SK-N-DZ (cell line): Measurements from ENCODE around the gene COX6A2.
"Not testable (repeated sequence)": the region's sequence is repeated elsewhere in the genome, so short reads cannot be mapped to it uniquely, and the experiment has no call there.

Experiments used
- DNase-seq: peaks from one replicate; pipeline ENCODE4 v3.0.0-alpha.2; 2015; ENCODE audit warnings: low spot score

The COX6A2 gene

DNA sequence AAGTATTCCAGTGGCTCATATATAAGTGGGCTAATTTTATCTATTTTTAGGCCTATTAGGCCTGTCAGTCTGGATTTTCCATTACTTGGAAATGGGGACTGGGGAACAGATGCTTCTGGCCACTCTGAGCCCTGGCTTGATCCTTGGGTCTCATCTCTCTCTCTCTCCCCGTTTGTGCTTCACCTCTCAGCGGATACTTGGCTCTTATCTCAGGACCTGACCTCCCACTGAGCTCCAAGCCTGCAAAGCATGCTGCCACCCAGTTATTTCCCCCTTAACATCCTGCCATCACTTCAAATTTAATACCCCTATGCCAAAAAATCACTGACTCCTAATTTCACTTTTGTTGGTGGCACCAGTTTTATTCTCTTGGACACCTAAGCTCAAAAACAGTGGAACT lies 10.3 kb upstream of the COX6A2 start:
- no peak for DNase-seq

DNA sequence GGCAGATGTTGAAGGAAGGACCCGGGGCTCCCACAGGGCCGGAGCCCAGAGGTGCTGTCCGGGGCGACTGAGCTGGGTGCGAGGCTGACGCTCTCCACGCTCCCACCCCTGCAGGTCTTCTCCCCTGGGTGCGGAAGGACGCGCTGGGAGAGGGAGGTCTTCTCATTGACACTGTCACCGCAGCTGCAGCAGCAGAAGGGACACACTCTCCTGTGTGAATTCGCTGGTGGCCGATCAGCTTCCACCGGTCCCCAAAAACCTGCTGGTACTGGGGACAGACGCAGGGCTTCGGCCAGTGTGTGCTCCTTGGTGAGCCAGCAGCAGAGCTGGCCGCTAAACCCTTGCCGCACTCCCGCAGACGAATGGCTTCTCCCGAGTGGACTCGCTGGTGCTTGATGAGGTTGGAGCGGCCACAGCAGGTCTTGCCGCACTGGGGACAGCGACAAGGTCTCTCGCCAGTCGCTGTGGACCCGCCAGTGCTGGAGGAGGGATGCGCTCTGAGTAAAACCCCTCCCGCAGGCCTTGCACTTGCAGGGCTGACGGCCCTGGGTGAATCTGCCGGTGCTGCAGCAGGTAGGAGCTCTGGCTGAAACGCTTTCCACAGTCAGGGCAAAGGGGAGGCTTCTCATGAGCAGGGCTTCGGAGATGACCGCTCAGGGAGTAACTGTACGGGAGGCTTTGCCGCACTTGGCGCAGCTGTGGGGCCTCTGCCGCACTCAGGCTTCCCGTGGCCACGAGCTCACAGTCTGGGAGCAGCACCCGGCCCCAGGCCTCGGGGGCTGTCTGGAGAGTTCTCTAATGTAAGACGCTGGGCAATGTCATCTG lies 8.3 kb upstream of the COX6A2 start:
- no peak for DNase-seq

DNA sequence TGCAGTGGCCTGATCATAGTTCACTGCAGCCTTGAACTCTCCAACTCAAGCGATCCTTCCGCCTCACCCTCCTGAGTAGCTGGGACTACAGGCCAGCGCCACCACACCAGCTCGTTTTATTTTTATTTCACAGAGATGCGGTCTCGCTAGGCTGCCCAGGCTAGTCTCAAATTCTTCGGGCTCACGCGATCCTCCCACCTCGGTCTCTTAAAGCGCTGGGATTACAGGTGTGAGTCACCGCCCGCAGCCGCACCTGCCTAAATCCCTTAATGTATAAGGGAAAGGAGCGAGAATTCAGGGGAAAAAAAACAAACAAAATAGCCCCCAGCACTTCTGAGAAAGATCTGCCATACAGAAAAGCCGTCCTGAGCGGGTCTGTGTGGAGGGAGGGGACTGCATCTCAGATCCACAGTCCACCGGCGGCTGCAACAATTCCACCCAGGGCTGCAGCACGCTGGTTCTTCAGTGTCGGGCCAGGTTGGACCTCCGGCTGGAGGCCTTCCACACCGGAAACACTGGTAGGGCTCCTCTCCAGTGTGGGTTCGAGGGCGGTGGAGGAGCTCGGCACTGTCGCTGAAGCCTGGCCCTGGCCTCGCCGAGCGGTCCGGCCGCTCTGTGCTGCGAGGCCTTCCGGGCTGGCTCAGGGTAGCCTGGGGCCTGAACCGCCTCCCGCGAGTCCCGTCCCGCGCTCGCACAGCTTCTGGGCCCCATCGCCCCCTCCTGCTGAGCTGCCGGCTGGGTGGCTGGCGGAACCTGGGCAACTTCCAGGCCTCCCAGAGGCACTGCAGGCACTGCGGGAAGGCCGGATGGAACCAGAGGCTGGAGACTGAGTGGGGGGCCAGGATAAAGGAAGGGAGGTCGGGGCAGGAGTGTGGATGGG lies 7.4 kb upstream of the COX6A2 start:
- DNase-seq: no peak

DNA sequence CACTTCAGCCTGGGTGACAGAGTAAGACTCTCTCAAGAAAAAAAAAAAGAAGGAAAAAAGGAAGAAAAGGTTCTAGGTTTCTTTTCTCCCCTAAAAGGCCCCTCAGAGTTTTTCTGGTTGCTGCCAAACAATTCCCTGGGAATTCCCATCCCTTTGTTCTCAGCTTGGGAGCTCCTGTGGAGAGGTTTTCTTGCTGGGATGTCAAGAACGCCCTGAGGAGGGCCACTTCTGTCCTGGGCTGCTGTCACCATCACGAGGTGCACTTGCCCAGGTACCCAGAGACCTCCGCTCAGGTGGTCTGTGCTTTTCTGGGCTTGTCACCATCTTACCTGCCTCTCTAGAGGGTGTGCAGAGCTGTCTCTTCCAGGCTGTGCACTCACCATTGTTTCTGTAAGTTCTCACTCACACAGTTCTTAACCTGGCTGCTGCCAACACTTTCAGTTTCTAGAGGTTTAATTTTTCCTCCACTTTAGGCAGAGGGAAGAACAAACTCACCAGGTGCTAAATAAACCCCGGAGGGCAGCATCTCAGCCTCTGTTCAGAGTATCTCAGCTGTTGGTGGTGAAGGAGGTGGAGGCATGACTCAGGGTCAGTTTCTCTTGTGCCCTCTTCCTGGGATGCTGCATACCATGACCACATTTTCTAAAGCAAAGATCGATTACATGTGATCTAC lies 2.4 kb upstream of the COX6A2 start:
- no peak for DNase-seq

DNA sequence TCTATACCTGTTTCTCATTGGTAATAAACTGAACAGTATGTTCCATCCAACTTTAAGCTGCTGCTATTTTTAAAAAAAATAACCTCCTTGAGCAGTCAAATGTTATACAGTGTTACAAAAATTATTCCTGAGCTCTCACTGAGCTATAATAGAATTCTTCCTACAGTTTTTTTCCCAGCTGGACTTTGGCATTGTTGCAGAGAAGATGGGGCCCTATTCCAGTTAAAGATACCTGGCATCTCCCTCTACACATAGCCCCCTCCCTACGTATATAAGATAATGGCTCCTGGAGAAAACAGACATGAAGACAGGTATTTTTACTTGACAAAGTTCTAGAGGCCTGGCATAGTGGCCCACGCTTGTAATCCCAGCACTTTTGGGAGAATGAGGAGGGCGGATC lies 1.6 kb upstream of the COX6A2 start:
- DNase-seq: no peak

DNA sequence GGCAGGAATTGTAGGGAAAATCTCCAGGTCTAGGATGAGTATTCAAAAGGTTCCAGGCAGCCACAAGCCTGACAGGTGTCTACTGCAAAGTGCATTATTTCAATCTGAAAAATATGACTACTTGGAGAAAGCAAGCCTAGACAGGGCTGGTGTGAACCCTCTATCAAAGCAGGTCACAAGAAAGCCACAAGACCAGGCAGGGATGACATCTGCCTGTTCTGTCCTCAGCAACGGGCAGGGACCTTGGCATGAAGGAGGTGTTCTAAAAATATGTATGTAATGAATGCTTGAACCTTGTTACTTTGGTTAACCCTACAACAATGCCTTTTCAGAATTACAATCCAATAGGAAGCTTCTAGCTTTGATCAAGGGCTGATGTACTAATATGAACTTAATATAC lies 1.2 kb upstream of the COX6A2 start:
- no peak for DNase-seq

DNA sequence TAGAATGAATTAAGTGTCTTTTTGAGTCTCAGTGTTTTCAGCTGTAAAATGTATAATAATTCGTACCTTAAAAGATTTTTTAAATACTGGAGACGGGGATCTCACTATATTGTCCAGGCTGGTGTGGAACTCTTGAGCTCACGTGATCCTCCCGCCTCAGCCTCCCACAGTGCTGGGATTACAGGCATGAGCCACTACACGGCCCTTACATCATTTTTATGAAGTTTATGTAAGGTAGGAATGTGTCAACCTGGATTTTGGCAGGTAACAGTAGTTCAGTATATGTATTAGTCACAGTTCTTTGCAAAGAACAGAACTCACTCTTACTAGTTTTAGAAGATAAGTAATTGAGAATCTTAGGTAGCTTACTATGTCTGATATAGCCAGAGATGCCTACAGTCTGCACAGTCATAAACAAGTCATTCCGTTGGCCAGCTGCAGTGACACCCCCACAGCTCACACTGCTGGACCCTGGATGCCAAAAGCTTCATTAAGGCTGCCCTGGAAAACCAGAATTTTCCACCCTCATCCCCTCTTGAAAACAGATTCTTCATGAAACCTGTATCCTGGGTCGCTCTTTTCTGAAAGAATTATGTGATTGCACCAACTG lies 583 bp upstream of the COX6A2 start:
- no peak for DNase-seq

DNA sequence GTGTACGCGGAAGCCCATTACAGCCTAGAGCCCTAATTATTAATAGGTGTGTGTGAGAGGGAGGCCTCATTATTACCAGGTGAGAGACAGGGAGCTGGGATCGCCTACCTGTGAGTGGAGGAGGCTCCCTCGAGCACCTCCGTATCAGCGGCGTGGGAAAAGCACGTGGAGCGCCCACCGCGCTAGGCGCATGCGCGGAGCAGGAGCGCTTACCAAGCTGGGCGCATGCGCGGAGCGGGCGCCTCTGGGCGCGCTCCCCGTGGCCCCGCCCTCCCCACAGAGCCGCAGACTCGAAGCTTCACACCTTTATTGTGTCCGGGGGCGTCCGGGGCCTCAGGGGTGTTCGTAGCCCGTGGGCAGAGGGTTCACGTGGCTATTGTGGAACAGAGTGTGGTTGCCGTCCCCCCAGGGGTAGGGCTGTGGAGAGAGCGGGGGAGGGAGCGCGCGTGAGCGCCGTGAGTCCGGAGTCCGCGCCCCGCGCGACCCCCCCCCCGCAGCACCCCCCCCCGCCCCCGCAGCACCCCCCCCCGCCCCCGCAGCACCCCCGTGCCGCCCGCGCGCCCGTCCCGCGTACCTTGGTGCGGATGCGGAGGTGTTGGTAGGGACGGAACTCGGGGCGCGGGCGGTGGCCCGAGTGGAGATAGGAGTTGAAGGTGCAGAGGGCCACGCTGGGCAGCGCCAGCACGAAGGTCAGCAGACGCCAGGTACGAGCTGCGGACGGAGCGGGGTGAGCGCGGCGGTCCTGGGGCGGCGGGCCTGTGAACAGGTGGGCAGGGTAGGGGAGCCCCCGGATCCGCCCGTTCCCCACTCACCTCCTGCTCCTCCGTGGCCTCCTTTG lies 500 bp downstream of the COX6A2 start:
- no peak for DNase-seq

DNA sequence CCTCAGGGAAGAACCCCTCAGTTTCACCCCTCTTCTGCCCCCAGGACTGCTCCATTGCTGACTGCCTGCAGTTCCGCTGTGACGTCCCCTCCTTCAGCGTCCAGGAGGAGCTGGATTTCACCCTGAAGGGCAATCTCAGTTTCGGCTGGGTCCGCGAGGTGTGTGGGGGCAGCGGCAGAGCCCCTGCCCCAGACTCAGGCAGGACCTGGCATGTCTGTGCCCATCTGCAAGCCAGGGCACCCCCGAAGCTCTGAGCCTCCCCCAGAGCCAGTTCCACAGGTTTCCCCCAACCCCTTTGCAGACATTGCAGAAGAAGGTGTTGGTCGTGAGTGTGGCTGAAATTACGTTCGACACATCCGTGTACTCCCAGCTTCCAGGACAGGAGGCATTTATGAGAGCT lies 4.4 kb downstream of the COX6A2 start:
- no peak for DNase-seq

DNA sequence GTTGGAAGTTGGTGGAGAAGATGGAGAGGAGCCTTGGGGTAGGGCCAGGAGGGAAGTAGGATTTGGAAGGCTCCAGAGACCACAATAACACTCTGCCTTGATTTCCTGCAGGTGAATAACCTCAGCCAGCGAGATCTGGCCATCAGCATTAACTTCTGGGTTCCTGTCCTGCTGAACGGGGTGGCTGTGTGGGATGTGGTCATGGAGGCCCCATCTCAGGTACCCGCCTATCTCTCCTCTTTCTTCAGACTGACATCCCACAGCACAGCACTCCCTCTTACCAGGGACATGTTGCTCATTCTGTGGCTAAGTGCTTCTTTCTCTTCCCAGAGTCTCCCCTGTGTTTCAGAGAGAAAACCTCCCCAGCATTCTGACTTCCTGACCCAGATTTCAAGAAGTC lies 4.9 kb downstream of the COX6A2 start:
- DNase-seq: no peak

DNA sequence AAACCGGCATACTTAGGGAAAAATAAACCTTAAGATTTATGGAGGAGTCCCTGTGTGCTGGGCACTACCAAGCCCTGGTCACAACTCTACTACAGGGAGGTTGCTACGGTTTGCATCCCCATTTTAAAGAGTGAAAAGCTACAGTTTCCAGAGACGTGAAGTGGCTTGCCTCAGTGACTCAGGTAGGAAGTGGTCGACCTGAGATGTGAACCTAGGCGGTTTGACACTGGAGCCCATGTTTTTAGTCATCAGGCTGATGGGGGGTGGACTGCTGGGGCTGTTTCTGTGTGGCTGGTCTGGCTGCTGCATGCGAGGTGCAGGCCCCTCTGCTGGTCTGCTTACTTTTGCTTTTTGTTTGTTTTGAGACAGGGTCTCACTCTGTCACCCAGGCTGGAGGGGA lies 6.6 kb downstream of the COX6A2 start:
- no peak for DNase-seq

DNA sequence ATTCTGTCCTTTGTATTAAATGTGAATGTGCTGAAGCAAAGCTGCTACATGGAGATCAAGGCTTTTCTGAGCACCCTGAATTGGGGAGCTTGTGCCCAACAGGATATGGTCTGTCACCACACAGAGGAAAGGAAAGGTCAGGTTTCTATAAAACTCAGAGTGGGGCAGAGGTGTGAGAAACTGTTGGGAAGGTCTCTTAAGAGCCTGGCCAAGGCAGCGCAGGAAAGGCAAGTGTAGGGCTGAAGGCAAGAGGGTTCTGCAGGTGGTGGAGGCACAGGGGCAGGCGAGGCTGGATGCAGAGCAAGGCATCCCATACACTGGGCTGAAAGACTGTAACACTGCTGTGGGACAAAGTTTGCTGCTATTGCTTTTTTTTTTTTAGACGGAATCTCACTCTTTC lies 8.1 kb downstream of the COX6A2 start:
- DNase-seq: no peak

DNA sequence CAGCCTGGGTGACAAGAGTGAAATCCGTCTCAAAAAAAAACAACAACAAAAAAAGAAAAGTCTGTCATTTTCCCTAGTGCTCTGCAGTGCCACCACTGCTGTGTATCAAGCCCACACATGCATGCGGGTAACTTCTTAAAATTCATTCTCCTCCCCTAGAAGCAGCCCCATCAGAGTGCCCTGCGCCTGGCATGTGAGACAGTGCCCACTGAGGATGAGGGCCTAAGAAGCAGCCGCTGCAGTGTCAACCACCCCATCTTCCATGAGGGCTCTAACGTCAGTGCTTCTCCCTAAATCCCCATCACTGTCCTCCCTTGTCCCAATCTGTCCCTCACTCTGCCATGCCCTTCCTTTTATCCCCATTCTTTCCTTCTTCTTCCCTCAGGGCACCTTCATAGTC lies 10.2 kb downstream of the COX6A2 start:
- no peak for DNase-seq

DNA sequence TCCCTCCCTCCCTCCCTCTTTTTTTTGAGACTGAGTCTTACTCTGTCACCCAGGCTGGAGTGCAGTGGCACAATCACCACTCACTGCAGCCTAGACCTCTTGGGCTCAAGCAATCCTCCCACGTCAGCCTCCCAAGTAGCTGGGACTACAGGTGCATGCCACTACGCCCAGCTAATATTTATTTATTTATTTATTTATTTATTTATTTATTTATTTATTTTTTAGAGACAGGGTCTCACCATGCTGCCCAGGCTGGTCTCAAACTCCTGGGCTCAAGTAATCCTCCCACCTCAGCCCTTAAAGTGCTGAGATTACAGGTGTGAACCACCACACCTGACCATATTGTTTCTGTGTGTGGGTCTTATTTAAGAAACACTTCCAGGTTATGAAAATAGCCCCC lies 11.1 kb downstream of the COX6A2 start:
- DNase-seq: not testable (repeated sequence)

DNA sequence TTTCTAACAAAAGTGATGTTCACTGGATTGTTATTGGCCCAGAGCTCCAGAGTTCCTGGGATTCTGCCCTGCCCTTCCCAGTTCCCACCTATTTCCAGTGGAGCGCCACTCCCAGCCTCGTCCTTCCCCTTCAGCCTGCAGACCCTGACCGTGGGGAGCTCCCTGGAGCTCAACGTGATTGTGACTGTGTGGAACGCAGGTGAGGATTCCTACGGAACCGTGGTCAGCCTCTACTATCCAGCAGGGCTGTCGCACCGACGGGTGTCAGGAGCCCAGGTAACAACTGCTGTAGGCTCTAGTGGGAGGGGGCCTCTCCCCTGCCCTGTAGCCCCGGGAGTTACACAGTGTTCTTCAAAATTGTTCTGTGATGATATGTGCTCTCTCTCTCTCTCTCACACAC lies 11.8 kb downstream of the COX6A2 start:
- no peak for DNase-seq

DNA sequence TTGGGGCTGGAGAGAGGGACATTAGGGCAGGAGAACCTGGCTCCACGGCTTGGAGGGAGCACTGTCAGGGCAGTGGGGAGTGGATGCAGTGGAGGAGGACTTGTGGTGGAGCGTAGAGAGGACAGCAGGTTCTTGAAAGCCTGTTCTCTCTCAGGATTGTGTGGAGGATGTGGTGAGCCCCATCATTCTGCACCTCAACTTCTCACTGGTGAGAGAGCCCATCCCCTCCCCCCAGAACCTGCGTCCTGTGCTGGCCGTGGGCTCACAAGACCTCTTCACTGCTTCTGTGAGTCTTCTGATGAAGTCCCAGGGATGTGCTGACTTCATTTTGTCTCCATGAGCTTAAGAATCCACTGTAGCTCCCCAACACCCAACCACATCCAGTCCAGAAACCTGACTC lies 13.5 kb downstream of the COX6A2 start:
- DNase-seq: no peak

DNA sequence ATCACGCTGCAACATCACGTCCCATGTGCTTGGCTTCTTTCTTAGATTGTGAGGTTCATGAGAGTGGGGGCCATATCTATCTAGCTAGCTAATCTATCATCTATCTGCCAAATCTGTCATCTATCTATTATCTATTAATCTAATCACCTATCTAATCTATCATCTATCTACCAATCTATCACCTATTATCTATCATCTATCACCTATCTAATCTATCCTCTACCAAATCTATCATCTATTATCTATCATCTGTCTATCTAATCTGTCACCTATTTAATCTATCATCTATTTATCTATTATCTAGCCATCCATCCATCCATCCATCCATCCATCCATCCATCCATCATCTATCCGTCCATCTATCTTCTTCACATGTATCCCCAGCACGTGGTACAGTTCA lies 14.2 kb downstream of the COX6A2 start:
- DNase-seq: no peak

DNA sequence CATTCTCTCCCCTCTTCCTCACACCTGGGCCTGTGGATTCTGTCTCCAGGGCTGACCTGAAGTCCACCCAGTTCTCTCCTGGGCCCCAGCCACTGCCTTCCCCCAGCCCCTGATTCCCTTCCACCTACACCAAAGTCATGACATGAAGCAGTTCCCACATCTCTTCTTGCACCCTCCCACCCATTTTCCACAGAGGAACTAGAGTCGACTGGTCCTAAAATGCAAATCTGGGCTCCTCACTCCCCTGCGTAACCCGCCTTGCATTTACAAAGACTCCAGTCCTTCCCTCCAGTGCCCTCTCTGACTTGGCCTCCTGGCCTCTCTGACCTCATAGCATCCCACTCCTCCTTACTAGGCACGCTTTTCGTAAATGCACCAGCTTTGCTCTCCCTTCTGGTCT lies 14.8 kb downstream of the COX6A2 start:
- no peak for DNase-seq

DNA sequence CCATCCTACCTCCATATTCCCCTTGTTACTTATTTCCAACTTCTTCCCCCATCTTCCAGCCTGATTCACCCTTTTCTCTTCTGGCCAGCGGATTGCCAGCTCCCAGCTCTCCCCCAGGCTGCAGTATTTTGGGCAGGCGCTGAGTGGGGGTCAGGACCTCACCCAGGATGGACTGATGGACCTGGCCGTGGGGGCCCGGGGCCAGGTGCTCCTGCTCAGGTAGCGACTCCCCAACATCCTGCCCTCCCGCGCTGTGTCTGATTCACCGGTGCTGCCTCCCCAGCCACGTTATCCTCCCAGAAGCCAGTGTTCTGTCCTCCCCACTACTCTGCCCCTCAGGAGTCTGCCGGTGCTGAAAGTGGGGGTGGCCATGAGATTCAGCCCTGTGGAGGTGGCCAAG lies 15.4 kb downstream of the COX6A2 start:
- DNase-seq: no peak

DNA sequence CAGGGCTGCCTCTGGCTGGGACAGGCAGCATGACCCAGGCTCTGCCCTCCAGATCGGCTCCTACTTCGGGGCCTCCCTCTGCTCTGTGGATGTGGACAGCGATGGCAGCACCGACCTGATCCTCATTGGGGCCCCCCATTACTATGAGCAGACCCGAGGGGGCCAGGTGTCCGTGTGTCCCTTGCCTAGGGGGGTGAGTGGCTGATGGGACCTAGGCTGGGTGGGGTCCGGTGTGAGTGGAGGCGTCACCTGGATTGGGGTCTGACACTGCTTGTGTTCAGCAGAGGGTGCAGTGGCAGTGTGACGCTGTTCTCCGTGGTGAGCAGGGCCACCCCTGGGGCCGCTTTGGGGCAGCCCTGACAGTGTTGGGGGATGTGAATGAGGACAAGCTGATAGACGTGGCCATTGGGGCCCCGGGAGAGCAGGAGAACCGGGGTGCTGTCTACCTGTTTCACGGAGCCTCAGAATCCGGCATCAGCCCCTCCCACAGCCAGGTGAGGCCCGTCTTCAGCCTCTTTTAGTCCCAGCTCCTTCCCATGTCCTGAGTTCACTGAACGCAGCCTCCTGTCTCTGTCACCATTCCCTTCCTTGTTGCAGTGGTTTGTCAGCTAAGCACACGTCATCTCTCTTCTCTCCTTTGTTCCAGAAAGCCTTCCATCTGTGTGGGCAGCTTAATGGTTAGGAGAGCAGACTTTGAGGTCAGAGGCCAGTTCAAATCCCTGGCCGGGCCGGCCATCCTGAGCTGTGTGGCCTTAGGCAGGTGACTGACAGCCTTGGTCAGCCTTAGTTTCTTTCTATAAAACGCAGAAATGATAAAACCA lies 16.9 kb downstream of the COX6A2 start:
- DNase-seq: no peak
